Measurements from ENCODE around the gene OSBPL2.

Gene OSBPL2

DNA sequence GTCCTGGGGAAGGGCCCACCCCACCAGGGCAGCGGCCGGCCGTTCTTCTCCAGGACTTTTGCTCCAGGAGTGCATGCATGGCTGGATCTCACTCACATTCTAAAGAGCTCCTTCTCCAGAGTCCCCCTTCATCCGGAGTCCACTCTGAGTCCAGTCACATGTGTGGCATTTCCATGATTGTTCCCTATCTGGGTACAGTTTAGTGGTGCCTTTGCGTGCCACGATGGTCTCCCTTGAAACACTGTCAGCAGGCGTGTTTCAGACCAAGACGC, 20.9 kb downstream of the OSBPL2 start:
- H3K4me3 ChIP-seq (ENCODE audit: control insufficient read depth, low read depth, low read length), result no peak overlapping the region
- DNase-seq (ENCODE audit: low read depth), result no peak
- TF ChIP-seq, protein P1, sequence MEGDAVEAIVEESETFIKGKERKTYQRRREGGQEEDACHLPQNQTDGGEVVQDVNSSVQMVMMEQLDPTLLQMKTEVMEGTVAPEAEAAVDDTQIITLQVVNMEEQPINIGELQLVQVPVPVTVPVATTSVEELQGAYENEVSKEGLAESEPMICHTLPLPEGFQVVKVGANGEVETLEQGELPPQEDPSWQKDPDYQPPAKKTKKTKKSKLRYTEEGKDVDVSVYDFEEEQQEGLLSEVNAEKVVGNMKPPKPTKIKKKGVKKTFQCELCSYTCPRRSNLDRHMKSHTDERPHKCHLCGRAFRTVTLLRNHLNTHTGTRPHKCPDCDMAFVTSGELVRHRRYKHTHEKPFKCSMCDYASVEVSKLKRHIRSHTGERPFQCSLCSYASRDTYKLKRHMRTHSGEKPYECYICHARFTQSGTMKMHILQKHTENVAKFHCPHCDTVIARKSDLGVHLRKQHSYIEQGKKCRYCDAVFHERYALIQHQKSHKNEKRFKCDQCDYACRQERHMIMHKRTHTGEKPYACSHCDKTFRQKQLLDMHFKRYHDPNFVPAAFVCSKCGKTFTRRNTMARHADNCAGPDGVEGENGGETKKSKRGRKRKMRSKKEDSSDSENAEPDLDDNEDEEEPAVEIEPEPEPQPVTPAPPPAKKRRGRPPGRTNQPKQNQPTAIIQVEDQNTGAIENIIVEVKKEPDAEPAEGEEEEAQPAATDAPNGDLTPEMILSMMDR (IDR thresholded peaks at IDR 0.05; ENCODE audit: control insufficient read depth, insufficient read depth, low read depth, low read length, missing control alignments), result no peak

DNA sequence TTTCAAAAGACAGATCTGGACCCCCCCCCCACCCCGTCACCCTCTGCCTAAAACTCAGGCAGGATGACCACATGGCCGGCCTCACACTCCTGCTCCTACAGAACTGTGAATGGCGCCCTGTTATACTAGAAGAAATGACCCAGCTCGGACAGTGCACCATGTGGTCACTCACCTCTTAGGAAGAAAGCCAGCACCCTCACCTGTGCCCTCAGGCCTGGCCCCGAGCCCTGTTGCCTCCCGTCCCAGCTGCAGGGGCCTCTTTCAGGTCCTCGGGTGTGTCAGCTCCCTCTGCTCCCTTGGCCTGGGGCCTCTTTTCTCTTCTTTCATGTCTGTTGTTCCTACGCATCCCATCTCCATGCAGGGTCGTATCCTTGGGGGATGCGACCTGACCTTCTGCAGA, 23.7 kb downstream of the OSBPL2 start:
- DNase-seq (ENCODE audit: low read depth), result no peak
- H3K4me3 ChIP-seq (ENCODE audit: control insufficient read depth, low read depth, low read length), result no peak overlapping the region
- TF ChIP-seq, protein P1 (IDR thresholded peaks at IDR 0.05; ENCODE audit: control insufficient read depth, insufficient read depth, low read depth, low read length, missing control alignments), result no peak

DNA sequence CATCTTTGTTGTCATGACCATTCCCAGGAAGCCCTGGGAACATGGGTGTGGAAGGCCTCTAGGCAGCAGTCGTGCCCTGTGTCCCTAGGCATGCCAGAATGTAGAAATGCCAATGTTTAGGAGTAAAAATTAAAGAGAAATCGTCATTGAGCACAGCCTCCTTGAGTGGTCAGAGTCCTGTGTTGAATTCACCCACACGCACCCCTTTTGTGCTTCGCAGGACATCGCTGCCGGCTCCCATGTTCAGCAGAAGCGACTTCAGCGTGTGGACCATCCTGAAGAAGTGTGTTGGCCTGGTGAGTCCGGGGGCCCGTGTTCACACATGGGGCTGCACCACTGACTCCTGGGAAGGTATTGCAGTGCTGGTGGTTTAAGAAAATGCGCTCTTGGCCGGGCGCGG, 25.1 kb downstream of the OSBPL2 start:
- DNase-seq (ENCODE audit: low read depth), result no peak
- TF ChIP-seq, protein P1 (IDR thresholded peaks at IDR 0.05; ENCODE audit: control insufficient read depth, insufficient read depth, low read depth, low read length, missing control alignments), result no peak
- H3K4me3 ChIP-seq (ENCODE audit: control insufficient read depth, low read depth, low read length), result no peak overlapping the region

DNA sequence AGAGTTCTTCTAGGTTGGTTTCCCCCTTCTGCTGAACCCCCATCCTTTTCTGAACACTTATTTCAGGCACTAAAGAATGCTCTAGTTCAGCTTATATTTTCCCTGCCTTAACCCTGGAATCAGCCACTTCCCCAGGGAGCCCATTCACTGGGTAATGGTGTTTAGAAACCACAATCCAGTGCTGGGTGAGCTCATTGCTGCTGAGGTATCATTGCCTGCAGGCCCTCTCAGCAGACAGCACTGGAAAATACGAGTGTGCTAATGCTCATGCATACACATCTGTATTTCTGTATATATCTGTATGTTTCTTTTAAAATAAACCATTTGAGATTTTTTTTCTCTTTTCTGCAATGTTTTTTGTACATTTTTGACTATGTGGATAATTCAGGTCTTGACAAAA, 27.0 kb downstream of the OSBPL2 start:
- DNase-seq (ENCODE audit: low read depth), result no peak
- TF ChIP-seq, protein P1 (IDR thresholded peaks at IDR 0.05; ENCODE audit: control insufficient read depth, insufficient read depth, low read depth, low read length, missing control alignments), result no peak
- H3K4me3 ChIP-seq (ENCODE audit: control insufficient read depth, low read depth, low read length), result no peak overlapping the region

DNA sequence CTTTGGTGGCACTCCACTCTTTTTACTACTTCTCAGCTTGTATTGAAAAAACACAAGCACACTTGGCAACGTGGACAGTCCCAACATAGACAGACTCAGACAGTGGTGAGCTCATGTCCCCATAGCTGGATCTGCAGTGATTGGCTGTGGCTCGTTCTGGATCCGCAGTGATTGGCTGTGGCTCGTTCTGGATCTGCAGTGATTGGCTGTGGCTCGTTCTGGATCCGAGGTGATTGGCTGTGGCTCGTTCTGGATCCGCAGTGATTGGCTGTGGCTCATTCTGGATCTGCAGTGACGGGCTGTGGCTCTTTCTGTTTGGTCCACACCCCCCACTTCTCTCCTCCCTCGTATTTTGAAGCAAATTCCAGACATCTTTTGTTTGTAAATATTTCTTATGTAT, 28.0 kb downstream of the OSBPL2 start:
- H3K4me3 ChIP-seq (ENCODE audit: control insufficient read depth, low read depth, low read length), result no peak overlapping the region
- DNase-seq (ENCODE audit: low read depth), result no peak
- TF ChIP-seq, protein P1 (IDR thresholded peaks at IDR 0.05; ENCODE audit: control insufficient read depth, insufficient read depth, low read depth, low read length, missing control alignments), result no peak

DNA sequence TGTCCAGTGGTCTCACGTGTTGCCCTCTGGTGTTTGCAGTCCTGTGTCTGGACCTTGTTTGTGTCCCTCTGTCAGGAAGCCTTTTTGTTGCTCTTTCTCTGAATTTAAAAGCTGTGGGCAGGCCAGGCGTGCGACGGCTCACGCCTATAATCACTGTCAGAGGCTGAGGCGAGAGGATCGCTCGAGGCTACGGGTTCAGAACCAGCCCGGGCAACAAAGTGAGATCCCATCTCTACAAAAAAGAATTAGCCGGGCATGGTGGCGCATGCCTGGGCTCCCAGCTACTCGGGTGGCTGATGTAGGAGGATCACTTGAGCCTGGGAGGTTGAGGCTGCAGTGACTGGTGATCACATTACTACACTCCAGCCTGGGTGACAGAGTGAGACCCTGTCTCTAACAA, 28.5 kb downstream of the OSBPL2 start:
- TF ChIP-seq, protein P1 (IDR thresholded peaks at IDR 0.05; ENCODE audit: control insufficient read depth, insufficient read depth, low read depth, low read length, missing control alignments), result no peak
- DNase-seq (ENCODE audit: low read depth), result no peak
- no peak overlapping the region for H3K4me3 ChIP-seq (ENCODE audit: control insufficient read depth, low read depth, low read length)

DNA sequence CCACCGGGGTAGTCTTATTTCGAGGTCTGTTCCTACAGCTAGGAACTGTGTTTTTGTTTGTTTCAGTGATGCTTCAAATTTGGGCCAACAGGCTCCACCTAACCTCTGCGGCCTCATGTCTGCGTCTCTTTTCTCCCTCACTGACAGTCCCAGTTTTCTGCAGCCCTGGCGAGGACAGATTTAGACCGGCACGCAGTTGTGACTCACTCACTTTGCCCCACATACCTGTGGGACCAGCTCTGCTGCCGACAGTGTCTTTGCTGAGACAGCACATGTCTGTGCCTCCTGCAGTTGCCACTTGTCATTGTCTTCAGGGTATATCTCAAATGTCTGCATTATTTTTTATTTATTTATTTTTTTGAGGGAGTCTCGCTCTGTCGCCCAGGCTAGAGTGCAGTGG, 29.2 kb downstream of the OSBPL2 start:
- H3K4me3 ChIP-seq (ENCODE audit: control insufficient read depth, low read depth, low read length), result no peak overlapping the region
- no peak for DNase-seq (ENCODE audit: low read depth)
- TF ChIP-seq, protein P1 (IDR thresholded peaks at IDR 0.05; ENCODE audit: control insufficient read depth, insufficient read depth, low read depth, low read length, missing control alignments), result no peak
